Thyroid gland (tissue), 4 donors: ENCODE measurements around the gene FBN2. TPM values are rescaled to one million over a fixed set of nuclear protein-coding genes. Genes with fewer than 3 reads are reported as not detected.

ENCODE experiments used
- DNase-seq, 2 donors: peaks; one replicate each; pipeline ENCODE4 v3.0.0-alpha.2; 2019
- H3K27ac ChIP-seq, 3 donors: fragments of 200-600 bp; sonication (generic); 1 replicate in 2 of 3; 2 replicates in 1 of 3; pipeline ENCODE4 v1.5.1; 2016 to 2019; ENCODE audit warnings: mild to moderate bottlenecking in 1 of 3, moderate library complexity in 1 of 3
- H3K27me3 ChIP-seq: fragments of 200-600 bp; sonication (generic); one replicate; pipeline ENCODE4 v1.5.1; 2019
- H3K36me3 ChIP-seq, 2 donors: fragments of 200-600 bp; sonication (generic); one replicate each; pipeline ENCODE4 v1.5.1; 2016 to 2019
- H3K4me1 ChIP-seq, 2 donors: fragments of 200-600 bp; sonication (generic); one replicate each; pipeline ENCODE4 v1.5.1; 2017 to 2019
- H3K4me3 ChIP-seq, 3 donors: fragments of 200-600 bp; sonication (generic); replicated peaks in 1 of 3; 1 replicate in 2 of 3; 2 replicates in 1 of 3; pipeline ENCODE4 v1.5.1; 2016; ENCODE audit warnings: mild to moderate bottlenecking in 1 of 3
- H3K9me3 ChIP-seq: fragments of 200-600 bp; sonication (generic); one replicate; pipeline ENCODE4 v1.5.1; 2017
- POLR2A ChIP-seq, 2 donors: fragments of 450-650 bp; IDR thresholded peaks; one replicate each; pipeline ENCODE4 v1.6.1; 2017; ENCODE audit warnings: antibody characterized with exemption in 2 of 2, mild to moderate bottlenecking in 2 of 2, moderate library complexity in 1 of 2
- WGBS, 2 donors: methylation state at CpG; one replicate each; pipeline ENCODE4 v1.1.5; 2017; 5-methylcytosine and 5-hydroxymethylcytosine counted together
- intact Hi-C: fragments of 100-400 bp; cut with DNase I; formaldehyde crosslinking; loops from one replicate; pipeline ENCODE4 v1.15.1; 2023
- total RNA-seq, 4 donors: library from RNA; depleted of rRNA; stranded (reverse); fragments of >200 nt; gene quantifications; one replicate each; pipeline ENCODE4 v1.2.3, GENCODE V29; 2016
- TF ChIP-seq, protein P1 (sequence below), 6 experiments: fragments of 200-600 bp in 3 of 6; fragments of 450-650 bp in 3 of 6; sonication (generic) in 3 of 6; IDR thresholded peaks; one replicate each; pipeline ENCODE4 v1.5.1; 2016 to 2019; ENCODE audit warnings: antibody characterized with exemption in 6 of 6, mild to moderate bottlenecking in 2 of 6, inconsistent platforms in 1 of 6, moderate library complexity in 1 of 6

Gene FBN2
- total RNA-seq, 4 donors from 2014 or later, result 1.0 to 3.9 (median 2.5) TPM

DNA sequence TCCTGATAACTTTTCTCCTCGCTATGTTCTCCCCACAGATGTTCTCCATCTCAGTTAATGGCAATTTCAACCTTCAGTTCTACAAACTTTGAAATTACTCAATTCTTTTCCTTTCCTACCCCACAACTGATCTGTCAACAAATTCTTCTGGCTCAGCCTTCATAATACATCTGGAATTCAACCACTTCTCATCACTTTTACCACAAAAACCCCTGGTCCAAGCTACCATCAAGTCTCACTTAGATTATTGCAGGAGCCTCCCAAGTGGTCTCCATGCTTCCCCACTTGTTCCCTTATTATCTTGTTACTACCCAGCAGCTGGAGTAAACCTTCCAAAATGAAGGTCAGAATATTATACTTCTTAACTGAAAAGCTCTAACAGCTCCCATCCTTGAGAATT lies 110.1 kb downstream of the FBN2 start:
- intact Hi-C loops, result no loop called here
- Histone ChIP-seq H3K4me1 (no peaks in the 10 kb centered on the region), H3K27me3 (no peaks in the 10 kb centered on the region), H3K27ac (no peak overlapping the region), H3K9me3 (no peaks in the 10 kb centered on the region), H3K36me3 (no peaks in the 10 kb centered on the region), H3K4me3 (no peak overlapping the region)
- TF ChIP-seq, protein P1, sequence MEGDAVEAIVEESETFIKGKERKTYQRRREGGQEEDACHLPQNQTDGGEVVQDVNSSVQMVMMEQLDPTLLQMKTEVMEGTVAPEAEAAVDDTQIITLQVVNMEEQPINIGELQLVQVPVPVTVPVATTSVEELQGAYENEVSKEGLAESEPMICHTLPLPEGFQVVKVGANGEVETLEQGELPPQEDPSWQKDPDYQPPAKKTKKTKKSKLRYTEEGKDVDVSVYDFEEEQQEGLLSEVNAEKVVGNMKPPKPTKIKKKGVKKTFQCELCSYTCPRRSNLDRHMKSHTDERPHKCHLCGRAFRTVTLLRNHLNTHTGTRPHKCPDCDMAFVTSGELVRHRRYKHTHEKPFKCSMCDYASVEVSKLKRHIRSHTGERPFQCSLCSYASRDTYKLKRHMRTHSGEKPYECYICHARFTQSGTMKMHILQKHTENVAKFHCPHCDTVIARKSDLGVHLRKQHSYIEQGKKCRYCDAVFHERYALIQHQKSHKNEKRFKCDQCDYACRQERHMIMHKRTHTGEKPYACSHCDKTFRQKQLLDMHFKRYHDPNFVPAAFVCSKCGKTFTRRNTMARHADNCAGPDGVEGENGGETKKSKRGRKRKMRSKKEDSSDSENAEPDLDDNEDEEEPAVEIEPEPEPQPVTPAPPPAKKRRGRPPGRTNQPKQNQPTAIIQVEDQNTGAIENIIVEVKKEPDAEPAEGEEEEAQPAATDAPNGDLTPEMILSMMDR (IDR thresholded peaks at IDR 0.05), result no peak
- TF ChIP-seq POLR2A (IDR thresholded peaks at IDR 0.05), result no peak
- WGBS, 2 donors, result 92 to 95% methylated on average over 1 of the region's 1 CpG
- DNase-seq, result no peak

DNA sequence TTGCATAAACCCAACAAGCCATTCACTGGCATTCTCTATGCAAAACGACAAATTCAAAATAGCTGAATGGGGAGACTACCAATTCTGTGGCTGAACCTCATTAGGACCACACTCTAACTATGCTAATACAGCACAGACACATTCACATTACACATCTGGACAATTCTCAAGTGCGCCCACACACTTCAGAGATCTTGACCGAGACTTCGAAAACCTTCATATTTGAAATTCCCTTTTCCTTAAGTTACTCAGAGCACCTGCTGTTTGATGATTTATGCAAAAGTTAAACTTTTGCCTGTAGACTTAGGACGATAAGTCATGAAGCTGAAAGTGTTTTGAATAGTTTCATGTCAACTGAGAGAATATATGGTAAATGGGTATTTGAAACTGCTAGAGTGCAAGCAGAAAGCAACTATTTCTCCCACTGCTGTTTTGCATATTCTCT lies 111.9 kb downstream of the FBN2 start:
- 62 to 81% methylated on average over 5 of the region's 5 CpGs for WGBS, 2 donors
- Histone ChIP-seq H3K36me3 (no peaks in the 10 kb centered on the region), H3K4me3 (no peak overlapping the region), H3K27me3 (no peaks in the 10 kb centered on the region), H3K9me3 (no peaks in the 10 kb centered on the region), H3K4me1 (no peaks in the 10 kb centered on the region), H3K27ac (no peak overlapping the region)
- intact Hi-C loops, result no loop called here
- DNase-seq, result no peak
- TF ChIP-seq, protein P1 (IDR thresholded peaks at IDR 0.05), result no peak
- TF ChIP-seq POLR2A (IDR thresholded peaks at IDR 0.05), result no peak

DNA sequence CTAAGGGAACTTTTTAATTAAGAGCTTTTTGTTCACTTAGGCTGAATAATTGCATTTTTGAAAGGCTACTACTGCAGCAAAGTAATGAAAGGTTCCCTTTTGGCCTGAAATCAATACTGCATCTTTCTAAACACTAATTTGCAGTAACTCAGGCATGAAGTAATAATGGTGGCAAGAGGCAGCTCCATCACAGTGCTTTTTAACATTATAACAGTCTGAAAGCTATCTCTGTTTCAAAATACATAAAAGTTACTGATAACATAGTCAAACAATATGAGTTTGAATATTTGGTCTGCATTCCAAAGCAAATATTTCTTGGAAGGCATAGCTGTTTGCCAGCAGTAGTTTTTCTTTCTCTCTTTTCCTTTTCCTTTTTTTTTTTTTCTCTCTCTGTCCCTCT lies 113.4 kb downstream of the FBN2 start:
- Histone ChIP-seq H3K9me3 (no peaks in the 10 kb centered on the region), H3K4me3 (no peak overlapping the region), H3K4me1 (no peaks in the 10 kb centered on the region), H3K27me3 (no peaks in the 10 kb centered on the region), H3K27ac (no peak overlapping the region), H3K36me3 (no peaks in the 10 kb centered on the region)
- no peak for DNase-seq
- no peak for TF ChIP-seq POLR2A (IDR thresholded peaks at IDR 0.05)
- TF ChIP-seq, protein P1 (IDR thresholded peaks at IDR 0.05), result no peak
- intact Hi-C loops, result no loop called here

DNA sequence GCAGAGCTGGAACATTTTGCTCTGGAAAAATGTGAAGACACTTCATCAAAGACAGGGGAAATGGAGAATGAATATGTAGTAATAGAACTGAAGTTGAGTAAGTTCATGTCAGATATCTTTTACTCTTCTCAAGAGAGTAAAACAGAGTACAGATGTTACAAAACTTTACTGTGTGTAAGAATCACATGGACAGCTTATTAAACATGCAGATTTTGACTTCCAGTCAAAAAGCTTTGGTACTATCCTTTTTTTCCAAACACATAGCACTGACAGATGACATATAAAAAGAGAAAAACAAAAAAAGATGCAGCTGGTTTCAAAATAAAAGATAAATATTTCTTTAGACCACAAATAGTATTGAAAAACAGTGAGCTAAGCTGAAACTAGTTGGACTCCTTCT lies 115.4 kb downstream of the FBN2 start:
- Histone ChIP-seq H3K4me1 (no peaks in the 10 kb centered on the region), H3K9me3 (no peaks in the 10 kb centered on the region), H3K27me3 (no peaks in the 10 kb centered on the region), H3K27ac (no peak overlapping the region), H3K4me3 (no peak overlapping the region), H3K36me3 (no peaks in the 10 kb centered on the region)
- no peak for DNase-seq
- intact Hi-C loops, result no loop called here
- no peak for TF ChIP-seq POLR2A (IDR thresholded peaks at IDR 0.05)
- TF ChIP-seq, protein P1 (IDR thresholded peaks at IDR 0.05), result no peak

DNA sequence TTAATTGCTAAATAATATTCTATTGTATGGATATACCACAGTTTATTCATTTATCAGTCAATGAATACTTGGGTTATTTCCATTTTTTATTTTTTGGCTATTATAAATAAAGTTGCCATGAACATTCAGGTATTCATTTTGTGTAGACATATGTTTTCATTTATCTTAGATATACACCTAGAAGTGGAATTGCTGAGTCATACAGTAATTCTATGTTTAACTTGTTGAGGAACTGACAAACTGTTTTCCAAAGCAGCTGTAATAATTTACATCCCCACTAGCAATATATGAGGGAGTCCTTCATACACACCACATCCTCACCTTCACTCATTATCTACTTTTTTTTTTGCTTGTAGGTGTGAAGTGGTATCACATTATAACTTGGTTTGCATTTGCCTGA lies 123.6 kb downstream of the FBN2 start:
- Histone ChIP-seq H3K27me3 (no peaks in the 10 kb centered on the region), H3K36me3 (no peaks in the 10 kb centered on the region), H3K4me1 (no peaks in the 10 kb centered on the region), H3K27ac (no peak overlapping the region), H3K9me3 (no peaks in the 10 kb centered on the region), H3K4me3 (no peak overlapping the region)
- no peak for TF ChIP-seq POLR2A (IDR thresholded peaks at IDR 0.05)
- TF ChIP-seq, protein P1 (IDR thresholded peaks at IDR 0.05), result no peak
- intact Hi-C loops, result no loop called here
- no peak for DNase-seq
